Memory B cell (primary cell): Measurements from ENCODE around the gene NCAN.

Experiments used
- ATAC-seq: fragments of 150-1000 bp; cut with Tn5 transposase; 2 replicates; pipeline ENCODE4 v1.10.0; 2021; ENCODE audit warnings: low read depth, mild to moderate bottlenecking, moderate library complexity
- DNase-seq, 2 donors: peaks; one replicate each; pipeline ENCODE4 v3.0.0; 2022; ENCODE audit warnings: low spot score in 2 of 2
- H3K27ac Mint-ChIP-seq: one replicate; pipeline ENCODE4 v1.8.0; 2022; ENCODE audit warnings: mild to moderate bottlenecking, moderate library complexity, mixed read lengths
- H3K27me3 Mint-ChIP-seq: one replicate; pipeline ENCODE4 v1.8.0; 2022; ENCODE audit warnings: mixed read lengths
- H3K36me3 Mint-ChIP-seq: one replicate; pipeline ENCODE4 v1.8.0; 2022; ENCODE audit warnings: mild to moderate bottlenecking, mixed read lengths
- H3K4me1 Mint-ChIP-seq: one replicate; pipeline ENCODE4 v1.8.0; 2022; ENCODE audit warnings: mixed read lengths
- H3K4me3 Mint-ChIP-seq: one replicate; pipeline ENCODE4 v1.8.0; 2022; ENCODE audit warnings: mild to moderate bottlenecking, moderate library complexity, mixed read lengths
- H3K9me3 Mint-ChIP-seq: one replicate; pipeline ENCODE4 v1.8.0; 2022; ENCODE audit warnings: mixed read lengths

Gene NCAN

GRCh38 chr19:19181488-19181998 lies 30.2 kb upstream of the NCAN start:
- peaks cover 10% of the 10 kb centered on the region for H3K4me1 Mint-ChIP-seq
- H3K9me3 Mint-ChIP-seq = no peaks in the 10 kb centered on the region
- no peak overlapping the region for H3K4me3 Mint-ChIP-seq
- H3K27me3 Mint-ChIP-seq = no peaks in the 10 kb centered on the region
- peaks cover 19% of the 10 kb centered on the region for H3K36me3 Mint-ChIP-seq
- H3K27ac Mint-ChIP-seq = no peak overlapping the region
- DNase-seq (no peak), ATAC-seq (no peak)

GRCh38 chr19:19185853-19186740 lies 25.7 kb upstream of the NCAN start:
- Mint-ChIP-seq H3K9me3 (peaks cover 2% of the 10 kb centered on the region), H3K27ac (no peak overlapping the region), H3K4me3 (no peak overlapping the region), H3K4me1 (peaks cover 26% of the 10 kb centered on the region), H3K27me3 (no peaks in the 10 kb centered on the region), H3K36me3 (peaks cover 26% of the 10 kb centered on the region)
- DNase-seq (peak in 1 of 2 donors; percentile 32), ATAC-seq (peak; percentile 69)

GRCh38 chr19:19186742-19187141 lies 25.0 kb upstream of the NCAN start:
- Mint-ChIP-seq H3K4me3 (no peak overlapping the region), H3K27ac (no peak overlapping the region), H3K4me1 (peaks cover 26% of the 10 kb centered on the region), H3K27me3 (no peaks in the 10 kb centered on the region), H3K36me3 (peaks cover 23% of the 10 kb centered on the region), H3K9me3 (peaks cover 2% of the 10 kb centered on the region)
- ATAC-seq = no peak
- DNase-seq = no peak

GRCh38 chr19:19191768-19192077 lies 20.0 kb upstream of the NCAN start:
- DNase-seq = no peak
- H3K27ac Mint-ChIP-seq = peak overlapping the region; percentile 97
- H3K4me3 Mint-ChIP-seq = peak overlapping the region; percentile 94
- peaks cover under 1% of the 10 kb centered on the region for H3K9me3 Mint-ChIP-seq
- H3K4me1 Mint-ChIP-seq = peaks cover 32% of the 10 kb centered on the region
- ATAC-seq = no peak
- peaks cover 12% of the 10 kb centered on the region for H3K36me3 Mint-ChIP-seq
- H3K27me3 Mint-ChIP-seq = no peaks in the 10 kb centered on the region

- DNase-seq (peak; percentile 95 to 99), ATAC-seq (peak; percentile 87)
- Mint-ChIP-seq H3K4me3 (peak within 1 kb of the TSS; percentile 94), H3K36me3 (peaks cover 10% of the 10 kb centered on the region), H3K27me3 (no peaks in the 10 kb centered on the region), H3K4me1 (peaks cover 31% of the 10 kb centered on the region), H3K9me3 (no peaks in the 10 kb centered on the region), H3K27ac (peak within 1 kb of the TSS; percentile 97)
These were observed 19.5 kb upstream of the NCAN start, which contains the start of the genes BORCS8 and RFXANK for GRCh38 chr19:19192078-19192882. TSS of gene BORCS8 (minus strand) at chr19:19192152. CDS start at chr19:19192117, 35 bp downstream. TSS of gene RFXANK (plus strand) at chr19:19192258. CDS start at chr19:19193947, 1,689 bp downstream.

GRCh38 chr19:19192910-19193423 lies 18.8 kb upstream of the NCAN start:
- no peak for DNase-seq
- Mint-ChIP-seq H3K27ac (peak overlapping the region; percentile 97), H3K4me3 (peak overlapping the region; percentile 94), H3K36me3 (peaks cover 10% of the 10 kb centered on the region), H3K9me3 (no peaks in the 10 kb centered on the region), H3K27me3 (no peaks in the 10 kb centered on the region), H3K4me1 (peaks cover 31% of the 10 kb centered on the region)
- ATAC-seq = peak; percentile 7

GRCh38 chr19:19193926-19194325 lies 17.8 kb upstream of the NCAN start:
- H3K27me3 Mint-ChIP-seq = no peaks in the 10 kb centered on the region
- peaks cover 31% of the 10 kb centered on the region for H3K4me1 Mint-ChIP-seq
- peaks cover 14% of the 10 kb centered on the region for H3K36me3 Mint-ChIP-seq
- ATAC-seq = no peak
- H3K4me3 Mint-ChIP-seq = peak overlapping the region; percentile 94
- DNase-seq = no peak
- peak overlapping the region; percentile 28 for H3K27ac Mint-ChIP-seq
- no peaks in the 10 kb centered on the region for H3K9me3 Mint-ChIP-seq

GRCh38 chr19:19201697-19202630 lies 9.8 kb upstream of the NCAN start:
- DNase-seq = no peak
- Mint-ChIP-seq H3K9me3 (no peaks in the 10 kb centered on the region), H3K27me3 (peaks cover 3% of the 10 kb centered on the region), H3K4me3 (peak overlapping the region; percentile 90), H3K27ac (peak overlapping the region; percentile 85), H3K36me3 (peaks cover 10% of the 10 kb centered on the region), H3K4me1 (peaks cover 9% of the 10 kb centered on the region)
- ATAC-seq = no peak

GRCh38 chr19:19202707-19203011 lies 9.1 kb upstream of the NCAN start:
- Mint-ChIP-seq H3K27me3 (peaks cover 10% of the 10 kb centered on the region), H3K4me3 (peak overlapping the region; percentile 90), H3K4me1 (peaks cover 16% of the 10 kb centered on the region), H3K27ac (peak overlapping the region; percentile 85), H3K9me3 (peaks cover 3% of the 10 kb centered on the region), H3K36me3 (peaks cover 10% of the 10 kb centered on the region)
- DNase-seq (no peak), ATAC-seq (no peak)

GRCh38 chr19:19203012-19203856 lies 8.5 kb upstream of the NCAN start, which contains the start of gene NR2C2AP:
TSS of gene NR2C2AP (minus strand) at chr19:19203414. CDS start at chr19:19203060, 354 bp downstream.
- peaks cover 12% of the 10 kb centered on the region for H3K27me3 Mint-ChIP-seq
- peak; percentile 92 for ATAC-seq
- H3K4me1 Mint-ChIP-seq = peaks cover 19% of the 10 kb centered on the region
- H3K27ac Mint-ChIP-seq = peak within 1 kb of the TSS; percentile 85
- H3K4me3 Mint-ChIP-seq = peak within 1 kb of the TSS; percentile 90
- peaks cover 4% of the 10 kb centered on the region for H3K9me3 Mint-ChIP-seq
- peaks cover 6% of the 10 kb centered on the region for H3K36me3 Mint-ChIP-seq
- DNase-seq = peak; percentile 79 to 85

- Mint-ChIP-seq H3K27ac (no peak overlapping the region), H3K4me3 (peak overlapping the region; percentile 90), H3K4me1 (peaks cover 19% of the 10 kb centered on the region), H3K36me3 (peaks cover 3% of the 10 kb centered on the region), H3K27me3 (peaks cover 12% of the 10 kb centered on the region), H3K9me3 (peaks cover 4% of the 10 kb centered on the region)
- DNase-seq (no peak), ATAC-seq (no peak)
These were observed 7.6 kb upstream of the NCAN start for GRCh38 chr19:19204181-19204580.
